SU-DHL-6 (cell line): ENCODE results near the gene COL4A1.

ENCODE experiments used
- EZH2phosphoT487 ChIP-seq: fragments of 200-600 bp; sonication (generic), shearing (Covaris generic); conservative IDR thresholded peaks from 2 replicates; pipeline ENCODE4 v1.6.1; 2018; ENCODE audit warnings: mild to moderate bottlenecking, antibody characterized with exemption, low read length, moderate library complexity, mixed read lengths
- TF ChIP-seq, protein P1 (sequence below): fragments of 200-600 bp; sonication (generic); IDR thresholded peaks from one replicate; pipeline ENCODE4 v1.5.1; 2017; ENCODE audit warnings: antibody characterized with exemption, mild to moderate bottlenecking, low read length, moderate library complexity; ENCODE audit not compliant: insufficient read depth, poor library complexity, severe bottlenecking

- TF ChIP-seq EZH2phosphoT487, result no peak
- TF ChIP-seq, protein P1, sequence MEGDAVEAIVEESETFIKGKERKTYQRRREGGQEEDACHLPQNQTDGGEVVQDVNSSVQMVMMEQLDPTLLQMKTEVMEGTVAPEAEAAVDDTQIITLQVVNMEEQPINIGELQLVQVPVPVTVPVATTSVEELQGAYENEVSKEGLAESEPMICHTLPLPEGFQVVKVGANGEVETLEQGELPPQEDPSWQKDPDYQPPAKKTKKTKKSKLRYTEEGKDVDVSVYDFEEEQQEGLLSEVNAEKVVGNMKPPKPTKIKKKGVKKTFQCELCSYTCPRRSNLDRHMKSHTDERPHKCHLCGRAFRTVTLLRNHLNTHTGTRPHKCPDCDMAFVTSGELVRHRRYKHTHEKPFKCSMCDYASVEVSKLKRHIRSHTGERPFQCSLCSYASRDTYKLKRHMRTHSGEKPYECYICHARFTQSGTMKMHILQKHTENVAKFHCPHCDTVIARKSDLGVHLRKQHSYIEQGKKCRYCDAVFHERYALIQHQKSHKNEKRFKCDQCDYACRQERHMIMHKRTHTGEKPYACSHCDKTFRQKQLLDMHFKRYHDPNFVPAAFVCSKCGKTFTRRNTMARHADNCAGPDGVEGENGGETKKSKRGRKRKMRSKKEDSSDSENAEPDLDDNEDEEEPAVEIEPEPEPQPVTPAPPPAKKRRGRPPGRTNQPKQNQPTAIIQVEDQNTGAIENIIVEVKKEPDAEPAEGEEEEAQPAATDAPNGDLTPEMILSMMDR, result no peak
Observed at GRCh38 chr13:110263888-110264287, 43.1 kb downstream of the COL4A1 start.
